HG03175 (cell line): Measurements from ENCODE around the gene TRUB1.
A peak's percentile ranks its signal among the peaks of the same experiment; 100 is the strongest.
"Not testable (repeated sequence)": the region's sequence is repeated elsewhere in the genome, so short reads cannot be mapped to it uniquely, and the experiment has no call there.

Experiments used
- ATAC-seq: cut with Tn5 transposase; IDR thresholded peaks from one replicate; pipeline ENCODE4 v1.9.1; 2021; ENCODE audit warnings: mild to moderate bottlenecking, moderate library complexity; ENCODE audit not compliant: unreplicated experiment

Gene TRUB1

DNA sequence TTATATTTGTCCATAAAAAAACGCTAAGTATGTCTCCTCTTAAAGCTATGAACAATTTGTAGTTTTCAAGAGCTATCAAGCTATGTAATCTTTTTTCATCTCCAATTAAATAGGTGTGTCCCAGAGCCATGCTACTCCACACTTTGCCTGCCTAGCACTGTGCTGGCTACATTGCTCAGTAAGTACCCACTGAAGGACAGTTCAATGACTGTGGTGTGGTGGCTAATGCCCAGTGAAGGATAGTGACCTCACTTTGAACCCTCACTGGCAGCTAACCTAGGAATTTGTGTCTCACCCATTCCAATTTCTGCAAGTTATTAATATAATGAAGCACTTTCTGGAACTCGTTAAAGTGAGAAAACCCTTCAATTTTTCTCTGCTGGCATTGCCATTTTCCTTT is 14.4 kb upstream of the TRUB1 start:
- ATAC-seq, result no peak

GRCh38 chr10:114925587-114926586 is 12.1 kb upstream of the TRUB1 start:
- ATAC-seq, result peak; percentile 81

DNA sequence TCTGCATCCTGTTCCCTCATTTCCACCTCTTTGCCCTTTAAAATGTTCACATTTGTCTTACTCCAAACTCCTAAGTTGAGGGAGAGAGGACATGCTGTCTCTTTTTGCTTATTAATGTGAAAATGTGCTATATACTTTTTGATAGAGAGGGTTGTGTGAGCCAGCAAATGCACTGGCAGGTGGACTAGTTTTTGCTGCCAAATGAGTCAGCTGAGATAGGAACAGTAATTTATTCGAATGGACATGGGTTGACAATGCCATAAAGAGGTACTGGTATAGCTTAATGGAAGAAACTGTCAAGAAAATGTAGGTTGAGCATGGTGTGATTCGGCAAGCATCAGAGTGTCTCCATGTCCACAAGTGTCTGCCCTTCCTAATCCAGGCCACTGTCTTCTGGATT is 9.2 kb upstream of the TRUB1 start:
- no peak for ATAC-seq

- ATAC-seq, result no peak
Measured at GRCh38 chr10:114930320-114930719, 7.7 kb upstream of the TRUB1 start.

GRCh38 chr10:114931072-114931679 is 6.8 kb upstream of the TRUB1 start:
- ATAC-seq, result no peak

GRCh38 chr10:114932225-114932624 is 5.8 kb upstream of the TRUB1 start:
- ATAC-seq, result no peak

GRCh38 chr10:114932945-114933344 is 5.0 kb upstream of the TRUB1 start:
- no peak for ATAC-seq

DNA sequence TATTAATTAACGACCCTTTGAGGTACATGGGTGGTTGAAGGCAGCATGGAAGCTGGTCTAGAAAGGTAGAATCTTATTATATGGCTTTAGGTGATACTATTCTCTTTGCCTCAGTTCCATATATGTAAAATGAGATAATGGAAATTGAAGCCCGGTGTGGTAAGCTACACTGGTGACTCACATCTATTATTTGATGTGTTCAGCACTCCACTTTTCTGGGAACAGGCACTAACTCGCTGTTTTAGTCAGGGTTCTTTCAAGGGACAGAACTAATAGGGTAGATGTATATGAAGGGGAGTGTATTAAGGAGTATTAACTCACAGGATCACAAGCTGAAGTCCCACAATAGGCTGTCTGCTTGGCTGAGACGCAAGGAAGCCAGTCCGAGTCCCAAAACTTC is 4.4 kb upstream of the TRUB1 start:
- ATAC-seq, result no peak

- ATAC-seq, result not testable (repeated sequence)
Measured at GRCh38 chr10:114933995-114934394, 4.0 kb upstream of the TRUB1 start.

- no peak for ATAC-seq
Measured at GRCh38 chr10:114938856-114939193, 830 bp downstream of the TRUB1 start.

DNA sequence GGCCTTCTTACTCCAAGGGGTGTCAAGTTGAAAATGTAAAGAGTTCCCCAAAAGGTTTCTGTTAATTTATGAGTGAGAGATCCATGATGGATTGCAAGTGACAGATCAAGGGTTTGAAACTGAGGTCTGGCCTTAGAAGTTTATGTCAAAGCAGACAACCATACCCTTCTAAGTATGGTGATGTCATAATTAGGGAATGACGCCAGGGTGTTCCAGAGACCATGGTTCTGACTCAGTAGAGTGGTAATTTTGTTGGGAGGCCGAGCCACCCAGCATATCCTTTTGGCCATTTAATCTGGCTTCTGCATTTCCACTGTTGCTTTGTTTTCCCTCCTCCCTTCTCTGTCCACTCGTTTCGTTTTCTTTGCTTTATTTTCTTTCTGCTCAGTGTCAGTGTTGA is 2.7 kb downstream of the TRUB1 start:
- no peak for ATAC-seq

DNA sequence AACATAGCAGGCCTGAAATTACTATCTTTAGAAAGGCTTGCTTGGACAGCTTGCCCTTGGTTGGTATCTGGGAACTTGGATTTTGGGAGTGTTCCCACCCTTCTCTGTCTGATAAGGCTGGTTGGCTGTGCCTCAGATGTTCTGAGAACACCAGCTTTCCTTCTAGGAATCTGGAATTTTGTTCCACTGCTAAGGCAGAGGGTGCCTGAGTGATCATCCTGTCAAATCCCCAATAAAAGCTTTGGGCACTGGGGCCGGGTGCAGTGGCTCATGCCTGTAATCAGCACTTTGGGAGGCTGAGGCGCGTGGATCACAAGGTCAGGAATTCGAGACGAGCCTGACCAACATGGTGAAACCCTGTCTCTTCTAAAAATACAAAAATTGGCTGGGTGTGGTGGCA is 5.0 kb downstream of the TRUB1 start:
- ATAC-seq, result no peak

DNA sequence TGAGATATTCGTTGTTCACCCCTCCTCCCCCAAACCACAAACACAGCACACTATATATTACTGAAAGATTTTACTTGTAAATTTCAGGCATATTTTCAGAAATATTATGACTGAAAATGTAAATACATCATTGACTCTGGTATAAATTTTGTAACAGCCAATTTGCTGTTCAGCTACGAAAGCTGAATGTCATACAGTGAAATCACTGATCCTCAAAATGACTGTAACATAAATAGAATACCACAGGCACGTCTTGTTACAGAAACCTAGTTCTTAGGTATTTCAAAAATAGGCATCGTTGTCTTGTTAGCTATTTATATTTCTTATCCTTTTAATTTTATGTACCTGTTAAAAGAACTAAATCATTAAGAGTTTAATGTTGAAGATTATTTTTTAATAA is 15.1 kb downstream of the TRUB1 start:
- ATAC-seq, result no peak

- no peak for ATAC-seq
Measured at GRCh38 chr10:114955984-114956383, 18.0 kb downstream of the TRUB1 start.

- no peak for ATAC-seq
Measured at GRCh38 chr10:114956466-114956865, 18.5 kb downstream of the TRUB1 start.

DNA sequence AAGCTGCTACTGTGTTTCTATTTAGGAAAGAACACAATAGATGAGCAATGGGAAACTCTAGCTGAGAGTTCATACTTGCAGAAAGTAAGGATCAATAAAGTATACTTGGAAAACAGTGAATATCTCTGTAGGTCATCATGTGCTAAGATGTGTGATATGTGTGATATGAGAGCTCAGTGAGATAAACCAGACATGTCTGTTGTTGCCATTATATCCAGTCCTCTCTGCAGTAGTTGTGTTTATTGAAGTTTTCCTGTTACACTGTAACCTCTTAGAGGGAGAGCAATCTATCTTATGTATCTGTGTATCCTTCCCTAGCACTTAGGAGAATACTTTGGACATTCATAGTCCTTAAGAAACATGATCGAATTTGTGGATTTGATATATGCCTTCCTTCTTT is 19.1 kb downstream of the TRUB1 start:
- no peak for ATAC-seq

DNA sequence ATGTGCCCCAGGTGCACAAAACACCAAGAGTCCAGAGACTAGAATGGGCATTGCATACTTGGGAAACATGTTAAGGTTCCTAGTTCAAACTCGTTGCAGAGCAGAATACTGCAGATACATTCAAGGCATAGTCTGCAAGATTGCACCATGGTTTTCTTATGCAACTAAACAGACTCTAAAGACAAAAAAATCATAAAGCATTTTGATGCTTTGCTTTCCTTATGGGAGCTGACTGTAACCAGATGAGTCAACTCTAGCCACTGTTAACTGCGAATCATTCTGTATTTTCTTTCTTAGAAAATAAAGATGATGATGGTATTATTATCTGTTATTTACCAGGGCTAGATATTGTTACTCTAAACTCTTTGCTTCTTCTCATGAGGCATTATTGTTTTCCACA is 19.7 kb downstream of the TRUB1 start:
- ATAC-seq, result no peak

GRCh38 chr10:114962441-114962840 is 24.4 kb downstream of the TRUB1 start:
- no peak for ATAC-seq

DNA sequence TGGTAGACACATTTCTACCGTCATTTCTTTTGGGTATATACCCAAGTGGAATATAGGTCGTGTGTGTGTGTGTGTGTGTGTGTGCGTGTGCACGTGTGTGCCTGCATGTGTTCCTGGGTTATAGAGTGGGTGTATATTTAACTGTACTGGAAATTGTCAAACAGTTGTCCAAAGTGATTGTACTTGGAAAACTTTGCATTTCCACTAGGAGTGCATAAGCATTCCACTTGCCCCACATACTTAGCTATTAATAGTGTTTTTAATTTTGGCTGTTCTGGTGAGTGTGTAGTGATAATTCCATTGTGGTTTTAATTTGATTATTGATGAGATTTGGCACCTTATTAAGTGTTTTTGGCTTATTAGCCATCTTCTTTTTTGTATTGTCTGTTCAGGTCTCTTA is 25.9 kb downstream of the TRUB1 start:
- ATAC-seq, result no peak

DNA sequence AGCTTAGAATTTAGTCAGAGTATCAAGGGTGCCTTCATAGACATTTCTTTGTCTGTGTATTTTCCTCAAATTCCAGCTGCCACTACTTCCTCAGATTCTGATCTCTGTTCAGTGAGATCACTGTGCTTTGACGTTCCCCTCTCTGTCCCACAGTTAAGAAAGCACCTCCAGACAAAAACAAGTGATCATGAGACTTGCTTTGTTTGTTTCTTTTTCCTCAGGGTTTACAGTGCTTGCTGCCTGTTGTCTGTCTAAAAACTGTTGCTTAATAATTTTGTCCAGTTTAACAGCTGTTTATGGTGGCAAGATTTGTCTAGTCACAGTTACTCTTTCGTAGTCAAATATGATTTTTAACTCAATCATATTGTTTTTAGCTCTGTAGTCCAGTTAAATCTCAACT is 29.1 kb downstream of the TRUB1 start:
- no peak for ATAC-seq

DNA sequence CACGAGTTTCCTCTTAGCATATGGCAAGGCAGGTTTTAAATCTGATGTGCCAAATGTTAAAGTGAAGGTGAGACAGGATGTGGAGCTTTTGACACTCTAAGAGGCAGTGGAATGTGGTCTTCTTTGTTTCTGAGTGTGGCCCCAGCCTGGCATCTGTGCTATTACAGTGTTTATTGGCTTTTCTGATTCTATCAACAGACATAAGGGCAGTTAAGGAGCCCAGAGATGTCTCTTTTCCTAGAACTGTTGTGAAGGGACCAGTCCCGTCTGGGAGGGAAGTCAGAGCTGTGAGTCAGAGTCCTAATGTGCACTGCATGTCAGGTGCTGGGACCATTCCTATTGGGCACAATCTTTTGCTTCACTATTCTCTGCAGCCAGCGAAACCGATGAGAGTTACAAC is 32.5 kb downstream of the TRUB1 start:
- no peak for ATAC-seq

DNA sequence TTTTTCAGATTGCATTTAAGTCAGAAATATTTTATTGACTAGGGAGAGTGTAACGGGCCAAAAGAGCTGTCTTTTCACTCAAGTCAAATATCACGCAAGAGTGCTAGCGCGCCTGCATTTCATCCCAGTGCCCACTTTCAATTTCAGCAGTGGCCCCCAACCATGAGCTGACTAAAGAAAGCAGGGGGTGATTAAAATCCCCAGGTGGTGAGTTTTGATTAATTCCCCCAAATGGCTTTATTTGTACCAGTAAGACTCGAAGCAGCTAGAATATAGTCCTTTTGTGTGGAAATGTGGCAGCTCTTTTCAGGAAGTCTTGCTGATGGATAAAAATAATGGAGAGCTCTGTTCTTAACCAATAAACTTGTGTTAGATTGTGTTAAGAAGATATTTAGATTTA is 35.3 kb downstream of the TRUB1 start:
- no peak for ATAC-seq
